HepG2 (cell line): ENCODE data around the gene HEXIM1. TPM values are rescaled to one million over a fixed set of nuclear protein-coding genes. Genes with fewer than 3 reads are reported as not detected.
A peak's percentile ranks its signal among the peaks of the same experiment; 100 is the strongest.

Experiments
- CBX2 ChIP-seq, 2 experiments: fragments of 200-600 bp in 1 of 2; sonication (generic); formaldehyde crosslinking in 1 of 2; IDR thresholded peaks; 2 replicates each; pipeline versions ENCODE4 v1.7.0 to v1.8.1; 2018 to 2022; ENCODE audit warnings: low read depth in 2 of 2, low read length in 1 of 2, mild to moderate bottlenecking in 1 of 2, missing genetic modification reagents in 1 of 2
- SNAPC4 ChIP-seq: sonication (generic); formaldehyde crosslinking; IDR thresholded peaks from 2 replicates; pipeline ENCODE4 v1.4.0; 2020; ENCODE audit warnings: mild to moderate bottlenecking, missing genetic modification reagents
- STAG1 ChIP-seq: sonication (generic); formaldehyde crosslinking; IDR thresholded peaks from 2 replicates; pipeline ENCODE4 v1.4.0; 2020; ENCODE audit warnings: missing genetic modification reagents
- SYNCRIP ChIP-seq: fragments of 200-400 bp; formaldehyde crosslinking; IDR thresholded peaks from 2 replicates; pipeline ENCODE4 v1.6.1; 2018; ENCODE audit warnings: mild to moderate bottlenecking, low read depth, low read length; ENCODE audit not compliant: insufficient read depth
- ZFP41 ChIP-seq: sonication (generic); formaldehyde crosslinking; IDR thresholded peaks from 2 replicates; pipeline ENCODE4 v1.4.0; 2020; ENCODE audit warnings: mild to moderate bottlenecking, missing genetic modification reagents, borderline replicate concordance
- ZNF124 ChIP-seq: sonication (generic); formaldehyde crosslinking; IDR thresholded peaks from 2 replicates; pipeline ENCODE4 v1.4.0; 2020; ENCODE audit warnings: missing genetic modification reagents
- ZNF318 ChIP-seq: sonication (generic); formaldehyde crosslinking; IDR thresholded peaks from 2 replicates; pipeline ENCODE4 v1.4.0; 2020; ENCODE audit warnings: mild to moderate bottlenecking, missing genetic modification reagents
- ZNF350 ChIP-seq: sonication (generic); formaldehyde crosslinking; IDR thresholded peaks from 2 replicates; pipeline ENCODE4 v1.4.0; 2020; ENCODE audit warnings: mild to moderate bottlenecking, low read depth, missing genetic modification reagents, borderline replicate concordance
- polyA plus RNA-seq, 8 experiments: library from polyadenylated mRNA; depleted of rRNA in 3 of 8; stranded (reverse) in 7 of 8; unstranded in 1 of 8; fragments of >200 nt; fragmentation: Illumina TruSeq in 4 of 8; extraction: Trizol in 4 of 8; gene quantifications; 2 replicates each; pipeline versions ENCODE4 v1.2.1 to v1.2.3, GENCODE V29; 2011 to 2016; ENCODE audit warnings: low read depth in 4 of 8, missing spikeins in 1 of 8, mixed read lengths in 1 of 8; ENCODE audit not compliant: insufficient read depth in 1 of 8
- total RNA-seq, 5 experiments: library from RNA; depleted of rRNA; stranded (reverse); fragments of >200 nt; fragmentation: Illumina TruSeq; extraction: Trizol; gene quantifications; 2 replicates each; pipeline ENCODE4 v1.2.3, GENCODE V29; 2016; ENCODE audit warnings: low read depth in 1 of 5

The HEXIM1 gene
- total and polyA plus RNA-seq, 2 of the 13 experiments (the other 11 are each of a cell fraction or from before 2014, with no cell fraction given), result 10.5 to 16.6 TPM

GRCh38 chr17:45149037-45149668 lies 878 bp downstream of the HEXIM1 start (continued):
- no peak for TF ChIP-seq CBX2 (IDR thresholded peaks at IDR 0.05; ENCODE audit: low read depth, low read length)
- no peak for TF ChIP-seq CBX2 (CRISPR knock-in tag; IDR thresholded peaks at IDR 0.05; ENCODE audit: low read depth)
- no peak for TF ChIP-seq SYNCRIP
- peak; percentile 41; the same call in 1 of the 2 replicates for TF ChIP-seq ZFP41
- TF ChIP-seq ZNF350, result peak; percentile 37; the same call in 1 of the 2 replicates
- no peak; the same call in 1 of the 2 replicates for TF ChIP-seq ZNF124 (CRISPR knock-in tag)
- no peak for TF ChIP-seq SNAPC4 (CRISPR knock-in tag)
- peak; percentile 77 for TF ChIP-seq STAG1 (CRISPR knock-in tag)
- TF ChIP-seq ZNF318 (CRISPR knock-in tag), result 0 out of 2 replicates have a peak, but pooled peaks have one; percentile 61
